Thyroid gland (tissue), 4 donors: Measurements from ENCODE around the gene NR2F6.

Source experiments
- CTCF ChIP-seq, 6 experiments: fragments of 200-600 bp in 3 of 6; fragments of 450-650 bp in 3 of 6; sonication (generic) in 3 of 6; IDR thresholded peaks; one replicate each; pipeline ENCODE4 v1.5.1; 2016 to 2019; ENCODE audit warnings: antibody characterized with exemption in 6 of 6, mild to moderate bottlenecking in 2 of 6, inconsistent platforms in 1 of 6, moderate library complexity in 1 of 6
- POLR2A ChIP-seq, 2 donors: fragments of 450-650 bp; IDR thresholded peaks; one replicate each; pipeline ENCODE4 v1.6.1; 2017; ENCODE audit warnings: antibody characterized with exemption in 2 of 2, mild to moderate bottlenecking in 2 of 2, moderate library complexity in 1 of 2

GRCh38 chr19:17226002-17226933, 19.5 kb downstream of the NR2F6 start, which contains the start of gene OCEL1:
- TF ChIP-seq CTCF (IDR thresholded peaks at IDR 0.05) (peak in 1 of 6 experiments; percentile 18), POLR2A (IDR thresholded peaks at IDR 0.05) (peak in 1 of 2 donors; percentile 92)
